SKM-1 (cell line): ENCODE results near the gene ELMO1.
A peak's percentile ranks its signal among the peaks of the same experiment; 100 is the strongest.

ENCODE experiments used
- DNase-seq: peaks from one replicate; lab custom pipeline; 2025; ENCODE audit not compliant: unreplicated experiment; lab: John Stamatoyannopoulos, UW

ELMO1 gene

GRCh38 chr7:37432281-37432920, 16.3 kb downstream of the ELMO1 start:
- DNase-seq = no peak

GRCh38 chr7:37431413-37431812, 17.3 kb downstream of the ELMO1 start:
- DNase-seq = no peak

- no peak for DNase-seq
Observed at GRCh38 chr7:37430640-37431039, 18.0 kb downstream of the ELMO1 start.

GRCh38 chr7:37430171-37430570, 18.5 kb downstream of the ELMO1 start:
- no peak for DNase-seq

GRCh38 chr7:37429435-37429791, 19.3 kb downstream of the ELMO1 start:
- DNase-seq = no peak

GRCh38 chr7:37428681-37429434, 19.8 kb downstream of the ELMO1 start:
- no peak for DNase-seq

- no peak for DNase-seq
Observed at GRCh38 chr7:37427276-37427940, 21.3 kb downstream of the ELMO1 start.

GRCh38 chr7:37425498-37425897, 23.2 kb downstream of the ELMO1 start:
- peak; percentile 67 for DNase-seq

- no peak for DNase-seq
Observed at GRCh38 chr7:37424995-37425394, 23.7 kb downstream of the ELMO1 start.

- no peak for DNase-seq
Observed at GRCh38 chr7:37424521-37424920, 24.1 kb downstream of the ELMO1 start.

- no peak for DNase-seq
Observed at GRCh38 chr7:37421861-37422500, 26.7 kb downstream of the ELMO1 start.

GRCh38 chr7:37420946-37421695, 27.5 kb downstream of the ELMO1 start:
- DNase-seq = no peak

GRCh38 chr7:37419496-37419895, 29.2 kb downstream of the ELMO1 start:
- peak; percentile 17 for DNase-seq

- no peak for DNase-seq
Observed at GRCh38 chr7:37418381-37418780, 30.3 kb downstream of the ELMO1 start.

GRCh38 chr7:37417107-37417474, 31.6 kb downstream of the ELMO1 start:
- DNase-seq = no peak

- no peak for DNase-seq
Observed at GRCh38 chr7:37416378-37417106, 32.1 kb downstream of the ELMO1 start.

- DNase-seq = no peak
Observed at GRCh38 chr7:37415629-37416028, 33.0 kb downstream of the ELMO1 start.

- no peak for DNase-seq
Observed at GRCh38 chr7:37414352-37414983, 34.2 kb downstream of the ELMO1 start.

- DNase-seq = no peak
Observed at GRCh38 chr7:37411444-37412034, 37.1 kb downstream of the ELMO1 start.
